RKO (cell line): Measurements from ENCODE around the gene POM121C.
"Not testable (repeated sequence)": the region's sequence is repeated elsewhere in the genome, so short reads cannot be mapped to it uniquely, and the experiment has no call there.

Experiments used
- DNase-seq: peaks from one replicate; pipeline ENCODE4 v3.0.0-alpha.2; 2016; ENCODE audit warnings: low spot score

Gene POM121C

GRCh38 chr7:75423481-75423880 lies 62.6 kb downstream of the POM121C start:
- DNase-seq = not testable (repeated sequence)

GRCh38 chr7:75421798-75422710 lies 64.0 kb downstream of the POM121C start:
- DNase-seq = not testable (repeated sequence)

DNA sequence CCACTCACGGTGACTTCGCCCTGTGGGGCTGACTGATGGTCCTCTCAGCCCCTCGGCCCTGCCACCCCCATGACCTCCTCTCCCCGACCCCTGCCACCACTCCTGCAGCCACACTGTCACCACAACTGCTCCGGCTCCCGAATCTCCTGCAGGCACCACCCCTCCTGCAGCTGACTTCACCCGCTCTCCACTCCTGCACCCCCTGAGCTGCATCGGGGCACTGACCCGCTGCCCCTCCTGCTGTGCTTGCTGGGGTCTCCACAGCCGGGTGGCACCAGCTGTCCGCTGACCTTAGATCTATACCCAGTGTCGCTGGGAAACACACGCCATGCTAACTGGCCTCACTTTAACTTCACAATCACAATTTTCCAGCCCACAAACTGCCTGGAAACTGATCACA lies 65.9 kb downstream of the POM121C start:
- not testable (repeated sequence) for DNase-seq

DNA sequence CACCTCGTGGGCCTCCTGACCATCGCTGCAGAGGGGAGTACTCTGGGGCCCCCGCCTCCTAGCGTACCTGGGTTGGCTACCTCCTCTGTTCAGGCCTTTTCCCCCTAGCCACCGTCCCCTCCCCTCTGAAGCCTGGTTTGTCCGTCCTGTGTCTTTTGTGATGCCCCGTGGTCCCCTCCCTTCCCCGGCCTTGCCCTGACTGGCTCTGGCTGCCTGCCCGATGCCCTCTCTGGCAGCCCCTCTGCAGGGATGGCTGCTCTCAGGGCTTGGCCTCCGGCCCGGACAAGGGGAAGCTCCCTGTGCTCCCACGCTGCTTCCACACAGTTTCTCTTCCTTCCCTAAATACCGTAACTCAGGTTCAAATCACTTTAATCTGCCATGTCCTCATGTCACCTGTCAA lies 66.4 kb downstream of the POM121C start:
- DNase-seq = not testable (repeated sequence)

GRCh38 chr7:75419210-75419609 lies 66.9 kb downstream of the POM121C start:
- DNase-seq = not testable (repeated sequence)

- DNase-seq = not testable (repeated sequence)
Observed at GRCh38 chr7:75418292-75418858, 67.7 kb downstream of the POM121C start.

DNA sequence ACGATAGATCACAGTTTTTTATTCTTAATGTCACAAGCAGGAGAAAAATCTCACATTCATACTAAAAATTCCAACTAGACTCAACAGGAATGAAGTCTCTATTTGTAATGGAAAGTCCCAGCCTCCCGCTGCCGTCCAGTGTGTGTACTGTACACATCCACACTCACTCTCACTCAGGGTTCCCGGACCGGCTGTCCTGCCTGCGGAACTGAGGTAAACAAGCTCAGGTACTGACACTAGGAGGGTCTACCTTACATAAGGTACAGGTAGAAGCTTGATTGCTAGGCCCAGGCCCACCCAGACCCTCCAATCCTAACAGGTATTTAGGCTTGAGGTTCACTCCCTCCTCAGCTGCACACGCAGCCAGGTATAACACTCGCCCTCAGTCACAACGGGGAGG lies 69.3 kb downstream of the POM121C start:
- DNase-seq = not testable (repeated sequence)

- DNase-seq = not testable (repeated sequence)
Observed at GRCh38 chr7:75415829-75416373, 70.2 kb downstream of the POM121C start.

GRCh38 chr7:75415428-75415817 lies 70.7 kb downstream of the POM121C start:
- DNase-seq = not testable (repeated sequence)

- not testable (repeated sequence) for DNase-seq
Observed at GRCh38 chr7:75414708-75415427, 71.2 kb downstream of the POM121C start.

DNA sequence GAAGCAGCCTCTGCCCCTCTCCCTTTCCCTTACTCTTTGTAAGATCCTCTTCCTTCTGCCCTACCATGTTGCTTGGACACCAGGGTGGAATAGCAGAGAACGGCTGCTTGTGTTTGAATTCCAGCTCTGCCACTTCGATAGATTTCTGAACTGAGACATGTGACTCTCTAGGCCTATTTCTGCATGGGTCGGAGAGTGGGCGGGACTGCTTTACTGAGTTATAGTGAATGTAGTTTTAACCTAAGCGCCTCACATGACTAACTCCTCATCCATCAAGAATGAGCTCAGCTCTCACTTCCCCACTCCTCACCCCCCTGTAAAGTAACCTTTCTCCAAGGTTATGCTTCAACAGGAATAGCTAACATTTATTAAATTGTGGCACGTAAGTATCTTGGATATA lies 71.9 kb downstream of the POM121C start:
- DNase-seq = not testable (repeated sequence)

DNA sequence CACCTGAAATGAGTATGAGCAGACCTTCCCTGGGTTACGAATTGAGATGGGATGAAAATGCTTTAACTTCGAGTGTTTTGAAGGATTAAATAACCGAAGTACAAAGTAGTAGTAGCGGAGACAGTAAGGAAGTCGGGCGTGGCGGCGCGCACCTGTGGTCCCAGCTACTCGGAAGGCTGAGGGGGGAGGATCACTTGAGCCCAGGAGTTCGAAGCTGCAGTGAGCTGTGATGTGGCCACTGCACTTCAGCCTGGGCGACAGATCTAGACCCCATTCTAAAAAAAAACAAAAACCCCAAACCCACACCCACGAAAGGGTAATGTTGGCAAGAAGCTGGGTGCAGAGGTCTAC lies 75.3 kb downstream of the POM121C start:
- DNase-seq = not testable (repeated sequence)

- DNase-seq = not testable (repeated sequence)
Observed at GRCh38 chr7:75409880-75410822, 75.9 kb downstream of the POM121C start.

GRCh38 chr7:75404663-75405062 lies 81.4 kb downstream of the POM121C start:
- DNase-seq = not testable (repeated sequence)

GRCh38 chr7:75403455-75404443 lies 82.3 kb downstream of the POM121C start:
- not testable (repeated sequence) for DNase-seq

GRCh38 chr7:75400575-75400974 lies 85.5 kb downstream of the POM121C start:
- not testable (repeated sequence) for DNase-seq

DNA sequence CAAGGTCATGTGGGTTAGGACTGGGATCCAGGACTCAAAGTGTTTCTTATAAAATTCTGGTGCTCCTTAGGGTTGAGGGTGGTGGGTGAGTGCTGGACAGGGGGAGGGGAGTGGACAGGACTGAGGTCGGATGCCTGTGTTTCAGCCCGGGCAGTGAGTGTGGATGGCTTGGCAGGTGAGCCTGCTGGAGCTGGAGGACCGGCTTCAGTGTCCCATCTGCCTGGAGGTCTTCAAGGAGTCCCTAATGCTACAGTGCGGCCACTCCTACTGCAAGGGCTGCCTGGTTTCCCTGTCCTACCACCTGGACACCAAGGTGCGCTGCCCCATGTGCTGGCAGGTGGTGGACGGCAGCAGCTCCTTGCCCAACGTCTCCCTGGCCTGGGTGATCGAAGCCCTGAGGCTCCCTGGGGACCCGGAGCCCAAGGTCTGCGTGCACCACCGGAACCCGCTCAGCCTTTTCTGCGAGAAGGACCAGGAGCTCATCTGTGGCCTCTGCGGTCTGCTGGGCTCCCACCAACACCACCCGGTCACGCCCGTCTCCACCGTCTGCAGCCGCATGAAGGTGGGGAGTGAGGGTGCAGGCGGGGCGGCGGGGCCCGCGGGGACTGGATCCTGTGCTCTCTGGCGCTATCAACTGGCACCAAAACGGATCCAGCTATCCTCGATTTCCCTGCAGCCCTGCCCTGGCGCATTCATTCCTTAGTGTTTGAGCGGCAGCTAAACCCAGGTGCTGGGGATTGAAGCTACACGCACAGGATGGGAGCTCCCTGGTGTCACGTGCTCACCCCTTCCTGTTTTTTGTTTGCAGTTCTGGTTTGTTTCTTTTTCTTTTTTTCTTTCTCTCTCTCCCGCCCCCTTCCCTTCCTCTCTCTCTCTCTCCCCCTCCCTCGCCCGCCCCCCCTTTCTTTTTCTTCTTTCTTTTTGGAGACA lies 87.1 kb downstream of the POM121C start:
- not testable (repeated sequence) for DNase-seq

DNA sequence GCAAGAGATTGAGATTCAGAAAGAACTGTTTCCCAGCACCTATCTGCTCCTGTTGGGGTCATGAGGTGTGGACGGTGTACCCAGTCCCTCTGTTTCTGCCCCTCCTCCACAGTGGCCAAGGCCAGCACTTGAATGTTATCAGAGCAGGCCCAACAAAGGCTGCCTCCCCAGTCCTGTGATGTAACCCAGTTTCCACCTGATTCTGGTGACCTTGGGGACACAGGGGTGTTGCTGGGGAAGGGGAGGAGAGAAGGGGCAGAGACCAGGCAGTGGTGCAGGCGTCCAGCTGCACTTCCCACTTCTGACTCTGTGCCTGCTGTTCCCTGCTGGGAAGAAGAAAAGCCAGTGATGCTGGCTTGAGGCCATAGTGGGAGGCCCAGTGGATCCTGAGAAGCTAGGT lies 88.2 kb downstream of the POM121C start:
- DNase-seq = not testable (repeated sequence)

- DNase-seq = not testable (repeated sequence)
Observed at GRCh38 chr7:75395329-75395728, 90.8 kb downstream of the POM121C start, which contains the start of gene TRIM73. TSS of gene TRIM73 (plus strand) at chr7:75395629. CDS start at chr7:75398934, 3,305 bp downstream.
